ENCODE results near the gene BAIAP2L1.
"Not testable (repeated sequence)": the region's sequence is repeated elsewhere in the genome, so short reads cannot be mapped to it uniquely, and the experiment has no call there.

The BAIAP2L1 gene

GRCh38 chr7:98398567-98399372 lies 2.1 kb downstream of the BAIAP2L1 start:
- DNase-seq, result no peak

GRCh38 chr7:98396768-98397167 lies 4.1 kb downstream of the BAIAP2L1 start:
- DNase-seq, result no peak

GRCh38 chr7:98395951-98396350 lies 4.9 kb downstream of the BAIAP2L1 start:
- no peak for DNase-seq

GRCh38 chr7:98395481-98395880 lies 5.4 kb downstream of the BAIAP2L1 start:
- no peak for DNase-seq

- DNase-seq, result no peak
Observed at GRCh38 chr7:98394377-98394836, 6.5 kb downstream of the BAIAP2L1 start.

GRCh38 chr7:98387544-98388226 lies 13.2 kb downstream of the BAIAP2L1 start:
- no peak for DNase-seq

- DNase-seq, result no peak
Observed at GRCh38 chr7:98387131-98387530, 13.8 kb downstream of the BAIAP2L1 start.

- DNase-seq, result not testable (repeated sequence)
Observed at GRCh38 chr7:98385532-98385931, 15.4 kb downstream of the BAIAP2L1 start.

- DNase-seq, result no peak
Observed at GRCh38 chr7:98378210-98378819, 22.6 kb downstream of the BAIAP2L1 start.

- no peak for DNase-seq
Observed at GRCh38 chr7:98376711-98377110, 24.2 kb downstream of the BAIAP2L1 start.

- DNase-seq, result no peak
Observed at GRCh38 chr7:98375664-98376063, 25.2 kb downstream of the BAIAP2L1 start.

GRCh38 chr7:98374285-98374680 lies 26.6 kb downstream of the BAIAP2L1 start:
- DNase-seq, result no peak

- no peak for DNase-seq
Observed at GRCh38 chr7:98372993-98373392, 27.9 kb downstream of the BAIAP2L1 start.

- DNase-seq, result no peak
Observed at GRCh38 chr7:98369726-98370125, 31.2 kb downstream of the BAIAP2L1 start.

GRCh38 chr7:98368716-98369115 lies 32.2 kb downstream of the BAIAP2L1 start:
- no peak for DNase-seq

GRCh38 chr7:98366562-98366938 lies 34.3 kb downstream of the BAIAP2L1 start:
- no peak for DNase-seq

GRCh38 chr7:98365863-98366561 lies 34.9 kb downstream of the BAIAP2L1 start:
- DNase-seq, result no peak

- DNase-seq, result no peak
Observed at GRCh38 chr7:98364220-98364619, 36.7 kb downstream of the BAIAP2L1 start.

- no peak for DNase-seq
Observed at GRCh38 chr7:98362517-98362916, 38.4 kb downstream of the BAIAP2L1 start.

GRCh38 chr7:98360221-98361130 lies 40.4 kb downstream of the BAIAP2L1 start:
- no peak for DNase-seq

GRCh38 chr7:98359395-98359794 lies 41.5 kb downstream of the BAIAP2L1 start:
- no peak for DNase-seq

- no peak for DNase-seq
Observed at GRCh38 chr7:98358706-98359105, 42.2 kb downstream of the BAIAP2L1 start.

All from effector CD4-positive, alpha-beta T cell (primary cell).